B cell (primary cell): ENCODE results near the gene DPH7. TPM values are rescaled to one million over a fixed set of nuclear protein-coding genes. Genes with fewer than 3 reads are reported as not detected.
"Not testable (repeated sequence)": the region's sequence is repeated elsewhere in the genome, so short reads cannot be mapped to it uniquely, and the experiment has no call there.

Experiments
- ATAC-seq: fragments of 200-7000 bp; cut with Tn5 transposase; one replicate; pipeline ENCODE4 v1.10.0; 2021; ENCODE audit warnings: low read depth, mild to moderate bottlenecking, moderate number of reproducible peaks, moderate library complexity
- CTCF ChIA-PET: fragments of 350-600 bp; sonication (Branson Sonifier 250); formaldehyde crosslinking; loops from one replicate; lab custom pipeline; 2021; ENCODE audit warnings: antibody characterized with exemption, inconsistent platforms; lab: Charles Lee
- POLR2A ChIA-PET: fragments of 350-600 bp; sonication (Branson Sonifier 250); formaldehyde crosslinking; loops from one replicate; lab custom pipeline; 2021; ENCODE audit warnings: antibody characterized with exemption; lab: Charles Lee
- DNase-seq: peaks from one replicate; pipeline ENCODE4 v3.0.0; 2013
- H2AFZ ChIP-seq: 2 replicates; pipeline ENCODE4 v1.6.1; 2012; ENCODE audit warnings: mild to moderate bottlenecking, low read depth, low read length; ENCODE audit not compliant: insufficient read depth, poor library complexity, severe bottlenecking
- H3K27ac ChIP-seq, 2 donors: 1 replicate in 1 of 2; 2 replicates in 1 of 2; pipeline ENCODE4 v1.5.1; 2012 to 2013; ENCODE audit warnings: low read length in 2 of 2, mild to moderate bottlenecking in 2 of 2, moderate library complexity in 1 of 2
- H3K27me3 ChIP-seq, 4 experiments: fragments of 200-600 bp in 1 of 4; sonication (generic) in 1 of 4; replicated peaks in 1 of 4; 1 replicate in 2 of 4; 2 replicates in 2 of 4; pipeline versions ENCODE4 v1.6.1 to v1.7.0; 2013 to 2016; ENCODE audit warnings: low read length in 3 of 4, mild to moderate bottlenecking in 2 of 4, mixed read lengths in 1 of 4, moderate library complexity in 1 of 4; ENCODE audit not compliant: insufficient read depth in 4 of 4, control insufficient read depth in 3 of 4; ENCODE audit errors: control extremely low read depth in 1 of 4
- H3K36me3 ChIP-seq, 2 experiments: replicated peaks in 1 of 2; 1 replicate in 1 of 2; 2 replicates in 1 of 2; pipeline versions ENCODE4 v1.6.1 to v1.7.1; 2013; ENCODE audit warnings: low read length in 1 of 2; ENCODE audit not compliant: insufficient read depth in 2 of 2, control insufficient read depth in 1 of 2; ENCODE audit errors: control extremely low read depth in 1 of 2, extremely low read depth in 1 of 2
- H3K4me1 ChIP-seq, 2 donors: fragments of 200-600 bp in 1 of 2; sonication (generic) in 1 of 2; 1 replicate in 1 of 2; 2 replicates in 1 of 2; pipeline versions ENCODE4 v1.5.1 to v1.6.1; 2013 to 2017; ENCODE audit warnings: low read length in 2 of 2; ENCODE audit not compliant: control insufficient read depth in 2 of 2, insufficient read depth in 2 of 2
- H3K4me2 ChIP-seq: replicated peaks from 2 replicates; pipeline ENCODE3; 2012; ENCODE audit warnings: mild to moderate bottlenecking, low read depth, low read length; ENCODE audit not compliant: poor library complexity, severe bottlenecking
- H3K4me3 ChIP-seq, 5 experiments: fragments of 200-600 bp in 1 of 5; sonication (generic) in 1 of 5; 1 replicate in 3 of 5; 2 replicates in 2 of 5; pipeline versions ENCODE4 v1.5.1 to v1.7.0; 2011 to 2016; ENCODE audit warnings: low read length in 4 of 5, mild to moderate bottlenecking in 4 of 5, low read depth in 2 of 5, control low read depth in 1 of 5, moderate library complexity in 1 of 5; ENCODE audit not compliant: insufficient read depth in 1 of 5; ENCODE audit errors: control extremely low read depth in 1 of 5, extremely low read depth in 1 of 5
- H3K79me2 ChIP-seq: fragments of 200-600 bp; sonication (generic); one replicate; pipeline ENCODE4 v1.6.0; 2016; ENCODE audit warnings: low read length; ENCODE audit not compliant: control insufficient read depth, insufficient read depth
- H3K9ac ChIP-seq: fragments of 200-600 bp; sonication (generic); 2 replicates; pipeline ENCODE4 v1.6.1; 2017; ENCODE audit warnings: mild to moderate bottlenecking, low read length, moderate library complexity
- H3K9me3 ChIP-seq, 3 donors: one replicate each; pipeline versions ENCODE4 v1.6.1 to v1.7.1; 2013; ENCODE audit warnings: low read length in 2 of 3; ENCODE audit not compliant: control insufficient read depth in 2 of 3, insufficient read depth in 1 of 3; ENCODE audit errors: control extremely low read depth in 1 of 3
- H4K20me1 ChIP-seq: 2 replicates; pipeline ENCODE4 v1.6.0; 2012; ENCODE audit warnings: mild to moderate bottlenecking, low read length; ENCODE audit not compliant: insufficient read depth, control insufficient read depth, poor library complexity, severe bottlenecking
- H3K27ac Mint-ChIP-seq: one replicate; pipeline ENCODE4 v1.8.0; 2021; ENCODE audit warnings: mixed read lengths
- H3K27me3 Mint-ChIP-seq: one replicate; pipeline ENCODE4 v1.8.0; 2021; ENCODE audit warnings: mixed read lengths
- H3K4me1 Mint-ChIP-seq: one replicate; pipeline ENCODE4 v1.8.0; 2021; ENCODE audit warnings: mixed read lengths
- H3K4me3 Mint-ChIP-seq: one replicate; pipeline ENCODE4 v1.8.0; 2021; ENCODE audit warnings: mixed read lengths
- H3K9me3 Mint-ChIP-seq: one replicate; pipeline ENCODE4 v1.8.0; 2022; ENCODE audit warnings: mixed read lengths; ENCODE audit not compliant: insufficient read depth
- EZH2 ChIP-seq: IDR thresholded peaks from 2 replicates; pipeline ENCODE4 v1.6.1; 2012; ENCODE audit warnings: borderline replicate concordance, low read depth, mild to moderate bottlenecking, moderate library complexity, low read length; ENCODE audit not compliant: insufficient read depth, poor library complexity, severe bottlenecking
- WGBS: methylation state at CpG from one replicate; pipeline ENCODE4 v1.1.5; 2013; ENCODE audit warnings: missing lambda C conversion rate; ENCODE audit not compliant: insufficient coverage; 5-methylcytosine and 5-hydroxymethylcytosine counted together
- intact Hi-C: fragments of 100-400 bp; cut with micrococcal nuclease; formaldehyde crosslinking; loops from one replicate; pipeline ENCODE4 v1.10.0; 2022
- polyA plus RNA-seq: library from polyadenylated mRNA; depleted of rRNA; stranded (reverse); fragments of >200 nt; gene quantifications from 2 replicates; pipeline ENCODE4 v1.2.3, GENCODE V29; 2012
- total RNA-seq, 2 donors: library from RNA; stranded (reverse); fragments of 120-200 nt in 1 of 2; gene quantifications; 1 replicate in 1 of 2; 2 replicates in 1 of 2; pipeline versions ENCODE4 v1.2.3 to v1.2.4, GENCODE V29; 2013 to 2022
- TF ChIP-seq, protein P1 (sequence below): fragments of 200-600 bp; IDR thresholded peaks from one replicate; pipeline ENCODE4 v1.8.0; 2022; ENCODE audit warnings: antibody characterized with exemption, mild to moderate bottlenecking

DPH7 gene
- total and polyA plus RNA-seq, 2 donors (not counting 1 experiment from before 2014, with no cell fraction given) = 64.7 to 93.8 TPM

DNA sequence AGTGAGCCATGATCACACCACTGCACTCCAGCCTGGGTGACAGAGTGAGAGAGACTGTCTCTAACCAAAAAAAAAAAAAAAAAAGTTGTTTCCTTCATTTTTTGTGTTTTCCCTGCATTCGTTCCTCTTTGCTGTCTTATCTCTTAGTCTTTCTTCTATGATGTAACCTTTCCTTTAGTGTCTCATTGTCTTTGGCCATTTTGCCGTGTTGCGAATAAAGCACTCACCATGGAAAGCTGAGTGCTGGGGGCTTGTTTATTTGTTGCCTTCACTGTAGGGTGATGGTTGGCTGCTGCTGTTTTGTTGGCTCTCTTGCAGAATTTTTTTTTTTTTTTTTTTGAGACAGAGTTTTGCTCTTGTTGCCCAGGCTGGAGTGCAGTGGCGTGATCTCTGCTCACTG, 47.7 kb upstream of the DPH7 start:
- intact Hi-C loops = no loop called here
- POLR2A ChIA-PET = interaction anchor here (0.6 kb wide), 1 partner anchor 42 kb away, joined by 3 read pairs; no protein-coding TSS in a partner anchor

DNA sequence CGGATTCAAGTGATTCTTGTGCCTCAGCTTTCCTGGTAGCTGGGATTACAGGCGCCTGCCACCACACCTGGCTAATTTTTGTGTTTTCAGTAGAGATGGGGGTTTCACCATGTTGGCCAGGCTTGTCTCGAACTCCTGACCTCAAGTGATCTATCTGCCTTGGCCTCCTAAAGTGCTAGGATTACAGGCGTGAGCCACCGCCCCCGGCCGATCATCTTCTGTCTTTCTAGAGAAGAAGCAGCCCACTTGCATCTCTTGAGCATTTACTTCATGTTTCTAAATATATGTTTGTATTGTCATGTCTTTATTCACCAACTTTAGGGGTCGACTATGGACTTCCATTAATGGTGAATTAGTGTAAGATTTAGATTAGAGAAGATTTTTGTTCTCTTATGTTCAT, 43.5 kb upstream of the DPH7 start:
- Histone ChIP-seq H3K4me1 (peaks cover 33 to 52% of the 10 kb centered on the region in 2 donors), H3K79me2 (peaks cover 87% of the 10 kb centered on the region), H4K20me1 (peaks cover 62% of the 10 kb centered on the region)
- DNase-seq, H3K27me3 ChIP-seq, H3K9me3 Mint-ChIP-seq, H3K9me3 ChIP-seq, intact Hi-C loops, H2AFZ ChIP-seq, H3K4me3 ChIP-seq, H3K4me3 Mint-ChIP-seq, H3K36me3 ChIP-seq, ATAC-seq, H3K4me2 ChIP-seq, H3K27ac ChIP-seq, POLR2A ChIA-PET, H3K27ac Mint-ChIP-seq, H3K9ac ChIP-seq, H3K27me3 Mint-ChIP-seq: not testable (repeated sequence)
- CTCF ChIA-PET = interaction anchor here (1.5 kb wide), 1 partner anchor 51 kb away, joined by 3 read pairs; no protein-coding TSS in a partner anchor
- H3K4me1 Mint-ChIP-seq = peaks cover 53% of the 10 kb centered on the region
- 94% methylated on average over 3 of the region's 8 CpGs for WGBS

More for the DNA sequence above, 47.7 kb upstream of the DPH7 start:
- CTCF ChIA-PET = no interaction called here
- no peak overlapping the region for H3K27ac ChIP-seq
- H3K36me3 ChIP-seq = peaks cover 0 to under 1% of the 10 kb centered on the region in 2 experiments
- Mint-ChIP-seq H3K27me3 (no peaks in the 10 kb centered on the region), H3K9me3 (no peaks in the 10 kb centered on the region), H3K27ac (peak overlapping the region; percentile 66), H3K4me1 (peaks cover 47% of the 10 kb centered on the region), H3K4me3 (peak overlapping the region; percentile 29)
- TF ChIP-seq EZH2 = no peak
- TF ChIP-seq, protein P1, sequence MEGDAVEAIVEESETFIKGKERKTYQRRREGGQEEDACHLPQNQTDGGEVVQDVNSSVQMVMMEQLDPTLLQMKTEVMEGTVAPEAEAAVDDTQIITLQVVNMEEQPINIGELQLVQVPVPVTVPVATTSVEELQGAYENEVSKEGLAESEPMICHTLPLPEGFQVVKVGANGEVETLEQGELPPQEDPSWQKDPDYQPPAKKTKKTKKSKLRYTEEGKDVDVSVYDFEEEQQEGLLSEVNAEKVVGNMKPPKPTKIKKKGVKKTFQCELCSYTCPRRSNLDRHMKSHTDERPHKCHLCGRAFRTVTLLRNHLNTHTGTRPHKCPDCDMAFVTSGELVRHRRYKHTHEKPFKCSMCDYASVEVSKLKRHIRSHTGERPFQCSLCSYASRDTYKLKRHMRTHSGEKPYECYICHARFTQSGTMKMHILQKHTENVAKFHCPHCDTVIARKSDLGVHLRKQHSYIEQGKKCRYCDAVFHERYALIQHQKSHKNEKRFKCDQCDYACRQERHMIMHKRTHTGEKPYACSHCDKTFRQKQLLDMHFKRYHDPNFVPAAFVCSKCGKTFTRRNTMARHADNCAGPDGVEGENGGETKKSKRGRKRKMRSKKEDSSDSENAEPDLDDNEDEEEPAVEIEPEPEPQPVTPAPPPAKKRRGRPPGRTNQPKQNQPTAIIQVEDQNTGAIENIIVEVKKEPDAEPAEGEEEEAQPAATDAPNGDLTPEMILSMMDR = no peak
- no peak for DNase-seq
- peaks cover 34 to 56% of the 10 kb centered on the region in 2 donors for H3K4me1 ChIP-seq
- no peak overlapping the region for H3K9ac ChIP-seq
- no peak overlapping the region for H2AFZ ChIP-seq
- no peak for ATAC-seq
- no peak overlapping the region for H3K4me3 ChIP-seq
- H3K27me3 ChIP-seq = no peaks in the 10 kb centered on the region
- H4K20me1 ChIP-seq = peaks cover 60% of the 10 kb centered on the region
- peaks cover 97% of the 10 kb centered on the region for H3K79me2 ChIP-seq
- H3K4me2 ChIP-seq = no peak overlapping the region
- 100% methylated on average over 1 of the region's 4 CpGs for WGBS
- no peaks in the 10 kb centered on the region for H3K9me3 ChIP-seq
